NCI-H146 (cell line): ENCODE results near the gene AGA.

Experiments used
- DNase-seq: peaks from one replicate; lab custom pipeline; 2025; lab: John Stamatoyannopoulos, UW

The AGA gene

DNA sequence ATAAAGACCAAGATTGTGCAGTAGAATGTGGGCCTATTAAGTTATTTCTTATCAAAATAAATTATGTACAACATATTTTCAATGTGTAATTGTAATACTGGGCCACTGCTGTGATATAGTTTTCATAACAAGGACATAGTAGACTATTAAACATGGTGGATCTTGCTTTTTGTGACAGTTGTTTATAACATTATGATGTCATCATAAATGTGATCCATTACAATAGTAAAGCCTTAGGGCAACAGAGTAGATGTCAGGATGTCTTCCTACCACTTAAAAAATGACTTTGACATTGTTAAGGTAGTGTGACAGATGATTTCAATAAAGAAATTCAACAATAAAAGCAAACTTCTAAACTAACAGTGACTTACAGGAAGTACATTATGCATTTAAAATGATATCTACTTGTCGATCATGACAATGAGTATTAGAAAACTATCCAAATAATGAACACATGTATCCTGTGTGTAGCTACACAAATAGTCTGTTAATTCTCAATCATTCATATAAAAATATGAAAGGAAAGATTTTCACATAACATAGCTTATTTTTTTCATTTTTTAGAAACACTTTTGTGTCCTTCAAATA lies 5.3 kb upstream of the AGA start:
- no peak for DNase-seq

DNA sequence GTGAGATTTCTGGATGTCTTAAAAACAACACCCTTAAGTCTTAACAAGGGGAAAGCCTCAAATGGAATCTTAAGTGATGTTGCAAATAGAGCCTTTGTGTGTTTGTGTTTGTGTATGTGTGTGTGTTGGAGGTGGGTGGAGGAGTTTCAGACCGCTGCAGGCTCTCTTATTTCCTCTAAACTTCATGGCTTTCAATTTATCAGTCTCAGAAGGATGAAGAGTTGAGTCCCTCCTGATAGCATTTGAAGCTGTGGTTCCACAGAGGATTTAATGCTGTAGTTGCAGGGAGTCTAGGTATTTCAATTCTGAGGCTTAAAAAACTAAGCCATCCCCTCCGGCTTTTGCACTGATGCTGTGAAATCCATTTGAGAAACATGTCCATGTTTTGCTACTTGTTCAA lies 4.3 kb upstream of the AGA start:
- DNase-seq: no peak

- peak; percentile 90 for DNase-seq
Observed at GRCh38 chr4:177444911-177445736, 2.9 kb upstream of the AGA start.

DNA sequence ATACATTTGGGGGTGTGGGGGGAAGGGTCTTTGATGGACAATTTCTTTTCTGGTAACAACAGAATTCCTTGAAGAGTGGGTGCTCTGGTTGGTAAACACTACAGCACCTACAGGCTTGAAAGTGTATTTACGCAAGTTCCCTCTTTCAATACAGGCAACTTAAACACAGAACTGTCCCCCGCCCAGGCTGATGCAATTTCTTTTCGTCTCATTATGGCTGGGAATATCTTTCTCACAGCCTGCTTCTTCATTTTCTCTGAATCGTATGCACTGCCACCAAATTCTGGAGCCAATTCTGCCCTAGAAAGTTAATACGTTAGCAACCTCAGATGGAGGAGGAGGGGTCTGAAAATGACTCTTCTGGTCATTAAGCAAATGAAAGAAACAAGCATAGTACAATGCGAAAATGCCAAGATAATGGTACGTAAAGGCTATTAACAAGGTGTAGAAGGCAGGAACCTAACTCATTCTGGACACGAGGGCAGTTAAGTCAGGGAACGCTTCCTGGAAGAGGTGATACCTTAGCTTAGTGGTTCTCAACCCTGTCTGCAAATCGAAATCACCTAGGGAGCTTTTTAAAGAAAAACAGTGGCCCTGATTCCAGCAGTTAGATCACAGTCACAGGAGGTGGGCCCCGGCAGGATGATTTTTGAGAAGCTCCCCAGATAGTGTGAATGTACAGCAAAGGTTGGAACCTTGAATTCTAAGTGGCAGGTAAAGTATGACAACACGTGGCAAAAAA lies 1.0 kb downstream of the AGA start:
- DNase-seq: peak; percentile 12

DNA sequence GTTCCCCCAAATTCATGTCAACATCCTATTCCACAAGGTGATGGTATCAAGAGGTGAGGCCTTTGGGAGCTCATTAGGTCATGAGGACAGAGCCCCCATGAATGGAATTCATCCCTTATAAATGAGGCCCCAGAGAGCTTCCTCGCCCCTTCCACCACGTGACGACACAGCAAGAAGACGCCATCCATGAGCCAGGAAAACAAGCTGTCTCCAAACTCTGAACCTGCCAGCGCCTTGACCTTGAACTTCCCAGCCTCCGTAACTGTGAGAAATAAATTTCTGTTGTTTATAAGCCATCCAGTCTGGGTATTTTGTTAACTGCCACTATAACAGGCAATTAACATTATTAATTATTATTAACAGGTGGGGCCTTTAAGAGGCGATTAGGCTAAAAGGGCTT lies 5.8 kb downstream of the AGA start:
- DNase-seq: no peak

DNA sequence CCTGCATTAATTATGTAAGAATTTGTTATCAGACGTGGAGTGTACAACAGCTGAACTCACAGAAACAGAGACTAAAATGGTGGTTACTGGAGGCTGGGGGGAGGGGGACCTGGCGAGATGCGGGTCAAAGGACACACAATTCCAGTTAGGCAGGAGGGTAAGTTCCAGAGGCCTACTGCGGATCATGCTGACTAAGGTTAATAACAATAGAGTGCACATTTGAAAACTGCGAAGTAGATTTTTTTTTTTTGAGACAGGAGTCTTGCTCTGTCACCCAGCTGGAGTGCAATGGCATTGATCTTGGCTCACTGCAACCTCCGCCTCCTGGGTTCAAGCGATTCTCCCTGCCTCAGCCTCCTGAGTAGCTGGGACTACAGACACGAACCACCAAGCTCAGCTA lies 7.6 kb downstream of the AGA start:
- DNase-seq: no peak

DNA sequence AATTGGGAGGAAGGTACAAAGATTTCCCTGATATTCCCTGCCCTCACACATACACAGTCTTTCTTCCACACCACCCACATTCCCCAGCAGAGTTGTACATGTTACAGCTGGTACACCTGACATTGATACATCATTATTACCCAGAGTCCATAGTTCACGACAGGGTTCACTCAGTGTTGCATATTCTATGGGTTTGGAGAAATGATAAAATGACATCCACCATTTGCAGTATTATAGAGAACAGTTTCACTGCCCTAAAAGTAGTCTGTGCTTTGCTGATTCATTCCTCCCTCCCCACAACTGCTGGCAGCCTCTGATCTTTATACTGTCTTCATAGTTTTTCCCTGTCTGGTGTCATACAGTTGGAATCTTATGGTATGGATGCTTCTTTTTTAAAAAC lies 15.0 kb downstream of the AGA start:
- DNase-seq: no peak

- DNase-seq: no peak
Observed at GRCh38 chr4:177419434-177419833, 22.8 kb downstream of the AGA start.

DNA sequence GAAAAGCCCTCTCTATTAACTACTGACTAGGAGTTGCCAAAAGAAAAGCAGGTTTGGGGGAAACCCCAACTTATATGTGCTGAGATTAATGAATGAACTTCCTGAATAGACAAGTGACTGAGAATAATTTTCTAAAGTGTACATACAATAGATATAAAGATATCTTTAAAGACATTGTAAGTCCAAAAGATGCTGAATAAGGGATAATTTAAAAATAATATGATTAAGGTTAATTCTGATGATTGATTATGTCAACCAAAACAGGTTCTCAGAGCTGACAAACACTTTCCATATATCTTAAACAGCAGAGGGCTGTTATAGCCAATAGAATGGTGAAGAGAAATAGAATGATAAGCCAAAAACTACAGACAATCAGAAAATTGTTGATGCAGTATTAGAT lies 28.6 kb downstream of the AGA start:
- no peak for DNase-seq

GRCh38 chr4:177413076-177413475 lies 29.2 kb downstream of the AGA start:
- DNase-seq: no peak

GRCh38 chr4:177411996-177412395 lies 30.2 kb downstream of the AGA start:
- DNase-seq: no peak

GRCh38 chr4:177410566-177410965 lies 31.7 kb downstream of the AGA start:
- no peak for DNase-seq

- DNase-seq: peak; percentile 52
Observed at GRCh38 chr4:177408023-177408422, 34.2 kb downstream of the AGA start.

GRCh38 chr4:177405508-177405907 lies 36.7 kb downstream of the AGA start:
- no peak for DNase-seq

DNA sequence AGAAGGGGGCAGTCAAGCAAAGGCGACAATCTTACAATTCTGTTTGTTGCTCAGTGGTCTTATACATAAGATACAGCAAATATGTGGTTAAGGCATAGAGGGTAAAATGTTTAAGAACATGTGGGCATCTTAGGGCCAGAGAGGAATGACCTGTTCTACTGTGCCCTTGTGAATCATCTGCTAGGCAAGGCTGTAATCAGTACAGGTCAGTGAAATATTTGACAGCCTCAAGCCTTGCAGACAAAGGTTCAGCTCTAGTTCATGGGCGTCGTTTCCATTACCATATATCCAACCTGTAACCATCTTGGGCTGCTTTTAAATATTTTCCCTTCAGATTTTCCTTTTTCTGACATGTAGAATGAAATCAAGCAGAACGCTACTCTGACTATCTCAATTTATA lies 37.3 kb downstream of the AGA start:
- no peak for DNase-seq

DNA sequence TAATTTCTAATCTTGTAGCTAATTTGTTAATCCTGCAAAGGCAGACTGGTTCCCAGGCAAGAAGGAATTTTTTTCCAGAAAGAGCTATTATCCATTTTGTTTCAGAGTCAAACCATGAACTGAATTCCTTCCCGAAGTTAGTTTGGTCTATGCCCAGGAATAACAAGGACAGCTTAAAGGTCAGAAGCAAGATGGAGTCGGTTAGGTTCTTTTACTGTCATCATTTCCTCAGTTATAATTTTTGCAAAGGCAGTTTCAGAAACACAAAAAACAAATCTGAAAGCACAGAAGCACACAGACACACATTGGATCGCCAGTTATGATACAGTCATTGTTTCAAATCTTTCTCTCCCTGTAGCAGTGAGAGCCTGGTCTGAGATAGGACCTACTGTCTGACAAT lies 37.9 kb downstream of the AGA start:
- no peak for DNase-seq

DNA sequence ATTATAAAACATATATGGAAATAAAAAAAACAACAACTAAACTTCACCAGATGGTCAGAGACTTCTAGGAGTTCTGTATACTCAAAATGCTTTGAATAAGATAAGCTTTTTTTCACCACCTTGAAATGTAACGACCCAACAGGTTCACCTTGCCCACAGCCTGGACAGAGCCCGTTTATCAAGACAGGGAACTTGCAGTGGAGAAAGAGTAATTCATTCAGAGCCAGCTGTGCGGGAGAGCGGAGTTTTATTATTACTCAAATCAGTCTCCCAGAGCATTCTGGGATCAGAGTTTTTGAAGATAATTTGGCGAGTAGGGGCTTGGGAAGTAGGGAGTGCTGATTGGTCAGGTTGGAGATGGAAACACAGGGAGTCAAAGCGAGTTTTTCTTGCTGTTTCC lies 38.5 kb downstream of the AGA start:
- DNase-seq: peak; percentile 4

DNA sequence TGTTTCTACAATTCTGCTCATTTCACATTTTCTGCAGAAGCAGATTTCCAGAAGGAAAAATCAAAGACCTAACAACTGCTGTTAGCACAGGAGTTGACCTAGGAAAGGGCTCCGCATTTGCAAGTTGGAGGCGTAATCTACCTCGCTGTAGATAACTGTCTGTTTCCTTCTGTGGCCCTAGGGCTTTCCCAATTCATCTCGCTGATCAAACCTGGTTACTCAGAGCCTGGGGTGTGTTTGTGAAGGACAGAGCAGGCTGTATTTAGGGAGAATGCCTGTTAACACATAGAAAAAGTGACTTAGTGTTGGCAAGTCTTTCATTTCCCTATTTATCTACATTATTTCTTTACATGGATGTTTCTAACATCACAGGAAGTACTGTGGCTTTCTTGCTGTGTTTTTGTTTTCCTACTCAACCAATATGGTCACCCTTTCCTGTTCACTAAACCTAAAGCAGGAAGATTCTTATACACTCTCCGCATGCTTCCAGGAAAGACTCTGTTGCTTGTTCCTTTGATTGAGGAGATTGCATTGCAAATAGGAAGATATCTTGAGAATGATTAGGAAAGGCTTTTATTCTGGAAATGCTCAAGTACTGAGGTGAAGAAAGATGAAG lies 40.5 kb downstream of the AGA start:
- no peak for DNase-seq

GRCh38 chr4:177400030-177400429 lies 42.2 kb downstream of the AGA start:
- no peak for DNase-seq

GRCh38 chr4:177396352-177396751 lies 45.9 kb downstream of the AGA start:
- DNase-seq: no peak

DNA sequence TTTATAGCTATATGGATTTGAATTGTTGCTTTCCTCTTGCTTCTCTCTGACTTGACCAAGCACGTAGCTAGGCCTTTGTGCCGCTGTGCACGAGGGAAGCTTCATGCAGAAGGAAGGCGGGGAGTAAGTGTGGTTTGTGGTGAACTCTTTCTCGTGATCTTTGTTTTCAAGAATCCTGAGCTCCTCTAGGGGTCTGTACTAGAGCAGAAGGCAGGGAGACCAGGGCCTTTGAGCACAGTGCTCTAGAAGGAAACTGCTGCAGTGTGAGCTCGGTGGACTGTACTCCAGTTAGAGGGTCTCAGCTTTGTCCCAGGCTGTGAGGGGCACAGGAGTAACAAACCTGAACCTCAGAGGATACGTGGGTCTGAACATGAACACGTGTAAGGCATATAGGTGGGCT lies 49.0 kb downstream of the AGA start:
- no peak for DNase-seq

DNA sequence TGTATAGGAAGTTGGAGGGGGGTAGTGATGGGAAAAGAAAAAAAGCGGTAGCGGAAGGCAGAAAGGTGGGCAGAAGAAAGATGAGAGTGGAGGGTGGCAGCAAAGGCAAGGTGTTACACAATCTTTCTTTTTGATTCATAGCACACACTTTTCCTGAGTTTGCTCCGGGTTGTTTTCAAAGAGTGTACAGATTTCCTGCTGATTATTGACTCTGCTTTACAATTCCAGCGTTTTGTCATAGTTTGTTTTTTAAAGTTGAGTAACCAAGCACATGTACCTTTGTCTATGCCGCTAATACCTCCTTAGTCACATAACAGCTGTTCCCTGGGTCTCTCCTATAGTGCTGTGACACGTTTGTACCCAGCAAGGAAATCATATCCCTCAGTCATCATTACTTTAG lies 50.3 kb downstream of the AGA start:
- DNase-seq: no peak

DNA sequence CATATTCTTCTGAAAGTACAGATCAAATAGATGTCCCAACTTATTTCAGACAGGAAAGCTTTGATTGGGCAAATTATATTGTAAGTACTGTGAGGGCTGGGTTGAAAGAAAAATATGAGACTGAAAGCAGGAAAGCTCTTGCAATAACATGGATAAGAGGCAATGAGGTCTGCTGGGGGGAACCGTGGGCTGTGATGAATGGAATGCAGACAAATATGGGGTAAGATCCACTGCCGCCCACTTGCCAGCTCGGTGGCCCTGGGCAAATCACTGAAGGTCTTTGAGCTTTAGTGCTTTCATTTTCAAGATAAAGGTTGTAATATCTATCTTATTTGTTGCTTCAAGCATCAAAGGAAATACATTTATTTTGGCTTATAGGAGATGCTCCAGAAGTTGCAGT lies 51.0 kb downstream of the AGA start:
- no peak for DNase-seq
